ENCODE data around the gene TMX4.
"Not testable (repeated sequence)": the region's sequence is repeated elsewhere in the genome, so short reads cannot be mapped to it uniquely, and the experiment has no call there.

TMX4 gene

GRCh38 chr20:7974785-7975435, 44.7 kb downstream of the TMX4 start:
- in situ Hi-C loops (cut with MboI; ENCODE audit: low sequenced_read_pairs) = no loop called here

- in situ Hi-C loops (cut with MboI; ENCODE audit: low sequenced_read_pairs) = no loop called here
Measured at GRCh38 chr20:7971536-7972280, 47.9 kb downstream of the TMX4 start.

GRCh38 chr20:7967199-7967844, 52.2 kb downstream of the TMX4 start:
- in situ Hi-C loops (cut with MboI; ENCODE audit: low sequenced_read_pairs) = no loop called here

GRCh38 chr20:7966176-7966575, 53.4 kb downstream of the TMX4 start:
- in situ Hi-C loops (cut with MboI; ENCODE audit: low sequenced_read_pairs) = no loop called here

DNA sequence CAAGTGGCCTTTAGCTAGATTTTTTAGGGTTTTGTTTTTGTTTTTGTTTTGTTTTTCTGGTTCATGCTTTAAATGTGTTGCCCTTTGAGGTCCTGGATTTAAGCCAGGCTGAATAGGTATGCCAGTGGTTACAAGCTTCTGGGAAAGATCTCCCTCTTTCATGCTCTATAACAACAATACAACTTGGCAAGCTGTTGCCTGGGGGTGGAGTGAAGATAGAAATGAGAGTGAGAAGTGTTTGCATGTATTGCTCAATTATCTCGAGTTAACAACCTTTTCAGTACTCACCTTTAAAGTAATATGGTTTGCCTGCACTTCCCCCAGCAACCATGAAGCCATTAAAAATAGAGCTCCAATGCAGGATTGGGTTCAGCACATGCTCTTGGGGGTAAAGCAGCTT, 60.1 kb downstream of the TMX4 start:
- in situ Hi-C loops (cut with MboI; ENCODE audit: low sequenced_read_pairs) = no loop called here

- in situ Hi-C loops (cut with MboI; ENCODE audit: low sequenced_read_pairs) = not testable (repeated sequence)
Measured at GRCh38 chr20:7956561-7956960, 63.0 kb downstream of the TMX4 start.

- in situ Hi-C loops (cut with MboI; ENCODE audit: low sequenced_read_pairs) = no loop called here
Measured at GRCh38 chr20:7950387-7950786, 69.2 kb downstream of the TMX4 start.

GRCh38 chr20:7943891-7944290, 75.7 kb downstream of the TMX4 start:
- in situ Hi-C loops (cut with MboI; ENCODE audit: low sequenced_read_pairs) = loop anchor here (25.0 kb wide), 1 partner anchor 768 kb away; no protein-coding TSS in a partner anchor

- in situ Hi-C loops (cut with MboI; ENCODE audit: low sequenced_read_pairs) = loop anchor here (25.0 kb wide), 1 partner anchor 772 kb away; no protein-coding TSS in a partner anchor
Measured at GRCh38 chr20:7940341-7940740, 79.2 kb downstream of the TMX4 start, which contains the start of gene HAO1. Gene HAO1, minus strand, starts transcription at chr20:7940458. Its CDS starts 36 bp downstream, at chr20:7940422.

DNA sequence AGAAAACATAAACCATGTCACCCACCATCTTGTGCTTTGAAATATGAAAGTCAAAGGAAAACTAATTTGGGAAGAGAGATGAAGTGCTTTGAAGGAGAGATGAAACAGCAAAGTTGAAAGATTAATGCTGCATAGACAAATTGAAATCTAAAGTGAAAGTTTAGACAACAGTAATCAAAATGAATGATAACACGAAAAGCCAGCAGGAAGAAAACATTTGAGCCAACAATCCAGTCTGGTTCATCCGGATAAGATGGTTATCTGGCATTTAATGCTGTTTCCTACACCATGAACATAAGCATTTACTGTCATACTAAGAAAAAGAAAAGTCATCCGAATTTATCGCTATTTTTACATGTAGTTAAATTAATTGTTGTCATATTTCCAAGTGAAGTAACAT, 79.9 kb downstream of the TMX4 start:
- in situ Hi-C loops (cut with MboI; ENCODE audit: low sequenced_read_pairs) = loop anchor here (25.0 kb wide), 1 partner anchor 773 kb away; no protein-coding TSS in a partner anchor

GRCh38 chr20:7938058-7938457, 81.5 kb downstream of the TMX4 start:
- in situ Hi-C loops (cut with MboI; ENCODE audit: low sequenced_read_pairs) = loop anchor here (25.0 kb wide), 1 partner anchor 774 kb away; no protein-coding TSS in a partner anchor

DNA sequence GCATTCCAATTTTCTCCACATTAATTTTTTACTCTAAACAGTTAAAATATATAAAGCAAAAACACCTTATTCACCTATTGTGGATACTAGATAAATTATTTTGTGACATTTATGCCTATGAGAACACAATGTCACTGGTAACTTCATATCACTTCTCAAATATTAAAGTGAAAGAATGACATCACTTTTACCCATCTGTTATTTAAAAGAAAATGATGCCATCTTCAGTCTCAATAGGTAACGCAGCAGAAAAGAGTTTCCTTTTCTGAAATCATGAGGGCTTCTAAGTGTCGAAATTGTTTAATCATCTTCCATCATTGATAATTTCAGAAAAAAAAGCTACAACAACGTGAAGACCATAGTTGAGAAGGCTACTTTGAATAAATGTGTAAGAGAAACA, 82.2 kb downstream of the TMX4 start:
- in situ Hi-C loops (cut with MboI; ENCODE audit: low sequenced_read_pairs) = loop anchor here (25.0 kb wide), 1 partner anchor 775 kb away; no protein-coding TSS in a partner anchor

- in situ Hi-C loops (cut with MboI; ENCODE audit: low sequenced_read_pairs) = loop anchor here (25.0 kb wide), 1 partner anchor 777 kb away; no protein-coding TSS in a partner anchor
Measured at GRCh38 chr20:7935027-7935551, 84.5 kb downstream of the TMX4 start.

DNA sequence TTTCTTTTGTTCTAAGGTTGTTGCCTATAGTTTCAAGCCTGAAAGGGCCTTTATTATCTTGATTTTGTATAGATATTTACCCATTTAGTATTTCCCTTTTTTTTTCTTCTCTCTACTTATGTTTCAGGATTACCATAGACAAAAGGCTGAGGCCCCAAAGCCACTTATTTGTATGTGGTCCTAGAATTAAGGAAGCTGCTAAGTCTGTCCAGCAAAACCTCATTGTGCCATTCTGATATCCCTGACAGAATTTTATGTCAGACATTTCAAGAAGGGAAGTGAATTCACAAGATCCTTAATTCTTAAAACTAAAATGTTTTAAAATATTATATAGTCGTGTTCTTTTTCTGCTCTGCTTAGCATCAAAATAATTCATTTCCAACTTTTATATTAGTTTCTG, 86.2 kb downstream of the TMX4 start:
- in situ Hi-C loops (cut with MboI; ENCODE audit: low sequenced_read_pairs) = loop anchor here (25.0 kb wide), 1 partner anchor 779 kb away; no protein-coding TSS in a partner anchor

DNA sequence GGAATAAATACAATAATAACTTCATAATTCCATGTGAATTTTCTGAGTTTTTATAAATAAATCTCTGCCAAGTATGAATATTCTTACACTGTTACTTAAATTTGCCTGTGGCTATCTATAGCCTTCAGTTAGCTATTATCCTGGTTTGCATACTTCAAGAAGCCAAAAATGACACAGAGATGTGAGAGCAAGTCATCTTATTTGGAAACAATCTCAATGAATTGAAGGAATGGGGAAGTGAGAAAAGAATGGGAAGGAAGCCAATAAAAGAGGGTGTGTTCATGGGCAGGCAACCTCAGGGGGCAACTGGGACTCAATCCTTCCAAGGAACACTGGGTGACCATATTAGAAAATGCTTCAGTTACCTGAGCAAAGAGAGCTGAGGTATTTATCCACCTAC, 89.2 kb downstream of the TMX4 start:
- in situ Hi-C loops (cut with MboI; ENCODE audit: low sequenced_read_pairs) = loop anchor here (25.0 kb wide), 1 partner anchor 782 kb away; no protein-coding TSS in a partner anchor

Data from HL-60/S4 treated with phorbol 12-myristate 13-acetate at 8.2 ng/mL for 4 days and 3 days (cell line).